ENCODE data around the gene CPA1.

Gene CPA1

DNA sequence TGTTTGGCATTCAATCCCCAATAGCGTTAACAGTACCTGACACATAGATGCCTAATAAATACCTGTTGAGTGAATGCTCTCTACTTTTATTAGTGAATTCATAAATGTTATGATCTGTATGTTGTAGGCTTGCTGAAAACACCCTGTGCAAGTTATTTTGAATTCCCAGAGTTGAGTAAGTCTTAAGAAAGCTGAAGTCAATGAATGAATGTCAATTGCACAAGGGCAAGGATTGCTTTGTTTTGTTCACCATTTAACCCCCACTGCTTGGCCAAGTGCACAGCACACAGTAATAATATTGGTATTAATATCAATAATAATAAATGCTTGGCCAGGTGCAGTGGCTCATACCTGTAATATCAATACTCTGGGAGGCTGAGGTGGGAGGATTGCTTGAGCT, 10.2 kb downstream of the CPA1 start:
- peaks cover 23% of the 10 kb centered on the region for H3K4me1 Mint-ChIP-seq
- H3K27ac Mint-ChIP-seq, result no peak overlapping the region
- H3K27me3 Mint-ChIP-seq, result no peaks in the 10 kb centered on the region
- H3K36me3 Mint-ChIP-seq, result peaks cover 3% of the 10 kb centered on the region
- CTCF ChIA-PET, result no interaction called here
- DNase-seq, result no peak
- no peaks in the 10 kb centered on the region for H3K9me3 Mint-ChIP-seq
- H3K4me3 Mint-ChIP-seq, result no peak overlapping the region

- DNase-seq, result no peak
- Mint-ChIP-seq H3K27me3 (no peaks in the 10 kb centered on the region), H3K4me1 (peaks cover 27% of the 10 kb centered on the region), H3K27ac (no peak overlapping the region), H3K9me3 (no peaks in the 10 kb centered on the region), H3K4me3 (no peak overlapping the region), H3K36me3 (peaks cover 12% of the 10 kb centered on the region)
- CTCF ChIA-PET, result no interaction called here
These were observed 12.8 kb downstream of the CPA1 start for GRCh38 chr7:130393101-130393561.

- H3K9me3 Mint-ChIP-seq, result no peaks in the 10 kb centered on the region
- no peak for DNase-seq
- CTCF ChIA-PET, result interaction anchor here (1.1 to 1.4 kb wide), 3 partner anchors 10 to 23 kb away, joined by 3 to 4 read pairs (median 4); no protein-coding TSS in a partner anchor
- H3K4me1 Mint-ChIP-seq, result peaks cover 30% of the 10 kb centered on the region
- no peaks in the 10 kb centered on the region for H3K27me3 Mint-ChIP-seq
- H3K27ac Mint-ChIP-seq, result peak overlapping the region; percentile 84
- peaks cover 19% of the 10 kb centered on the region for H3K36me3 Mint-ChIP-seq
- H3K4me3 Mint-ChIP-seq, result peak overlapping the region; percentile 45
These were observed 13.6 kb downstream of the CPA1 start for GRCh38 chr7:130393841-130394411.

DNA sequence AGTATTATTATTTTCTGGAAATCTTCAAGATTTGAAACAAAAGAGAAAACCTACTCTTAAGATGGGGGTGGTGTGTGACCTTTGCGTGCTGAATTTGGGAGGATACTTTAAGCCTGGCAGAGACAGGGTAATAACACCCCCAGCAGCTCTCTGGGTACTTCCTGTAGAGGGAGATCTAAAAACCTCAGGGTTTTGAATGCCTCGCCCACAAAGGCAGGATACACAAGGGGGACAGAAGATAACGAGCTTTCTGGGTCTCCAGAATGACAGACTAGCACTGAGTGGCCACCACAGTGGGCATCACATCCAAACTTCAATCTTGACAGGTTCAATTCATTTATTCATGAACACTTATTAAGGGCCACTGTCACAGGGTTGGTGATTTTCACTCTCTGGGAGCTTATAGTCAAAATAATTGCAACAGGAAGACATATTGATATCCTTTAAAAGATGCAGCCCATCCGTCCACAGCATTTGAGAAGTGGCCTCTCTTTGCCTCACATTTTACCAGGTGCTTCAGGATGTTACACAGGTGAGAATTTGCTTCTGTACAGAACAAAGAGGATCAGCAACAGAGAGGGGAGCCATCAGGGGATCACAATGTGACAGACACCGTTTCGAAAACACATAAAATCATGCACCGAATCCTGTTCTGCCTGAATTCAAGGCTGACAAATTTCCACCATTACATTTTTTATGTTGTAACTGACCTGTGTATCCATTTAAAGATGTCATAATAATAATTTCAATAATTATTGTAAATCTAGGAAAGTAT, 14.3 kb downstream of the CPA1 start:
- DNase-seq, result peak; percentile 63
- Mint-ChIP-seq H3K9me3 (no peaks in the 10 kb centered on the region), H3K4me1 (peaks cover 33% of the 10 kb centered on the region)

DNA sequence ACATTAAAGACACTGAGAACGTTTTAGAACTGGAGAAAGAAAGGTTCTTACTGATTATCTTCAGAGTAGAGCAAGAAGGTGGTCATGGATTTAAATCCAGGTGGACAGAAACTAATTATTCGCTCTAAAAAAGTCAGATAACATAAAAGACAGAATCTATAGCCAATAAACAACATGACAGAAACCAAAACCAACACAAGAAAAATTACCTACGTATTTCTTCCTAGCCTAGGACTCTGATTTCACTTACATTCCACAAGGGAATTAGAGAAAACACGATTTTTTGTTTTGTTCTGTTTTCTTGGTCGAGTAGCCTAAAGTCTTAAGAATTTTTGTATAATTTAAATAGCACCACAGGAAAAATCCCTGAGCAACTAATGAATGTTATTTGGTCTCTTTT, 15.1 kb downstream of the CPA1 start:
- H3K27me3 Mint-ChIP-seq, result no peaks in the 10 kb centered on the region
- H3K9me3 Mint-ChIP-seq, result no peaks in the 10 kb centered on the region
- H3K4me3 Mint-ChIP-seq, result no peak overlapping the region
- H3K4me1 Mint-ChIP-seq, result peaks cover 33% of the 10 kb centered on the region
- peaks cover 27% of the 10 kb centered on the region for H3K36me3 Mint-ChIP-seq
- DNase-seq, result no peak
- H3K27ac Mint-ChIP-seq, result peak overlapping the region; percentile 70
- CTCF ChIA-PET, result no interaction called here

More for the DNA sequence above, 14.3 kb downstream of the CPA1 start:
- H3K36me3 Mint-ChIP-seq, result peaks cover 19% of the 10 kb centered on the region
- no peaks in the 10 kb centered on the region for H3K27me3 Mint-ChIP-seq
- H3K4me3 Mint-ChIP-seq, result peak overlapping the region; percentile 45
- CTCF ChIA-PET, result interaction anchor here (1.1 to 1.4 kb wide), 3 partner anchors 9 to 22 kb away, joined by 3 to 4 read pairs (median 4); no protein-coding TSS in a partner anchor
- H3K27ac Mint-ChIP-seq, result peak overlapping the region; percentile 84

DNA sequence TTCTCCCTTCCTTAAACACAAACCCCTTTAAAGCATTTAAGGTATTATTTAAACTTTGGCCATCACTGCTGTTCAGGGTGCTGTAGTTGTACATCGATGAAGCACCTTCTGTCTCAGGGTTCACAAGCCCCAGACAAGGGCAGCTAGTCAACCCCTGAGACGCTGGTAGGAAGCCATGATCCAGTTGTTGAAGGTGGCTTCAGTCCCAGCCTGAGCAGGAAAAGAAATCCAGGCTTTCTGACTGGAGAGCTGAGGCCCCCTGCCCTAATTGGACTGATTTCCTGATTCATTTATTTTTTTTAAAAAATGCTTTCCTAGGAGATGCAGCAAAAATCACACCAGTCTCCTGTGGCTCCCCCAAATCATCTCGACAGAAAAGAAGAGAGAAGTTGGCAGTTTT, 15.8 kb downstream of the CPA1 start:
- H3K4me3 Mint-ChIP-seq, result no peak overlapping the region
- no peak for DNase-seq
- CTCF ChIA-PET, result no interaction called here
- peaks cover 31% of the 10 kb centered on the region for H3K36me3 Mint-ChIP-seq
- H3K9me3 Mint-ChIP-seq, result no peaks in the 10 kb centered on the region
- no peak overlapping the region for H3K27ac Mint-ChIP-seq
- H3K27me3 Mint-ChIP-seq, result no peaks in the 10 kb centered on the region
- peaks cover 33% of the 10 kb centered on the region for H3K4me1 Mint-ChIP-seq

DNA sequence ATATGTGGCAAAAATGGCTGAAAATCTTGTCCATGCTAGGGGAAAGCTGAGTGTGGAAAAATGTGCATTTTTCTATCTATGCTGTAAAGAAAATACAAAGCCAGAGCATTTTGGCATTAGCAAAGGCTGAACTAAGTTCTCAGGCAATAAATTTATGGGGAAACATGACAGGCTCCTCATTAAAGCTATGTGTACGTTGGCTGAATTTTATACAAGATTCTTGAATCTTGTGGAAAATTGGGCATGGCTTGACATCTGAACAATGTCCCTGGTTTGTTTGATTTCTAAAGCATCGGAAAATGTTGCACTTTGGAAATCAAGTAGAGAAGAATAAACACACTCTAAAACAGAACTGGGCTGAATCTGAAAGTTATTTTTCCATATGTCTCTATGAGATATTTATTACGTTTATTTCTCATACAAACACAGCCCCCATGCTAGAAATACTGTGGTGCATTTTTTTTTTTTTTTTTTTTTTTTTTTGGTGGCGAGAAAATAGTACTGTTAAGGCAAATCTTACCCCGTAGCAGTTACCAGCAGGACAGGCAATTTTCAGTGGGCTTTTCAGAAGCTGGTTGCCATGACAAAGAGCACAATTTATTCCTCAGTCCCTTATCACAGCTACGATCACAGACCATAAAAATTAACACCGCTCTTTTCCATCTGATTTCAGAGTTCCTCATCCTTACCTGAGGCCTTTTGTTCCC, 16.9 kb downstream of the CPA1 start:
- H3K27ac Mint-ChIP-seq, result no peak overlapping the region
- no peaks in the 10 kb centered on the region for H3K27me3 Mint-ChIP-seq
- CTCF ChIA-PET, result interaction anchor here (1.7 kb wide), 1 partner anchor 25 kb away, joined by 3 read pairs; no protein-coding TSS in a partner anchor
- H3K36me3 Mint-ChIP-seq, result peaks cover 33% of the 10 kb centered on the region
- no peaks in the 10 kb centered on the region for H3K9me3 Mint-ChIP-seq
- DNase-seq, result no peak
- H3K4me1 Mint-ChIP-seq, result peaks cover 33% of the 10 kb centered on the region
- H3K4me3 Mint-ChIP-seq, result no peak overlapping the region

DNA sequence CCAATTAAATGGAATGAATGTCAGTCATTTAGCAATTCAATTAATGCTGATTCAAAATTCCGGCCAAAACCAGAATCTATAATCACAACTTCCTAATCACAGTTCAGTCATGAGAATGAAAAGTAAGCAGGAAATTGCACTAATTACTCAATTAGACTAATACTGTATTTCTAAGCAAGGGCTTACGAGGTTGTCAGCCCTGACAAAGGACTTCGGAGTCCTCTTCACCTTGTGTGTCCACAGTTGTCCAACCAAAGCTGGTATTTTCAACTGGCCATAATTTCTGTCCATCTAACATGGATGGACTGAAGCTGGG, 17.4 kb downstream of the CPA1 start:
- Mint-ChIP-seq H3K27me3 (no peaks in the 10 kb centered on the region), H3K9me3 (no peaks in the 10 kb centered on the region), H3K4me3 (no peak overlapping the region), H3K4me1 (peaks cover 33% of the 10 kb centered on the region), H3K27ac (no peak overlapping the region), H3K36me3 (peaks cover 36% of the 10 kb centered on the region)
- no peak for DNase-seq
- CTCF ChIA-PET, result interaction anchor here (1.7 kb wide), 1 partner anchor 24 kb away, joined by 3 read pairs; no protein-coding TSS in a partner anchor

DNA sequence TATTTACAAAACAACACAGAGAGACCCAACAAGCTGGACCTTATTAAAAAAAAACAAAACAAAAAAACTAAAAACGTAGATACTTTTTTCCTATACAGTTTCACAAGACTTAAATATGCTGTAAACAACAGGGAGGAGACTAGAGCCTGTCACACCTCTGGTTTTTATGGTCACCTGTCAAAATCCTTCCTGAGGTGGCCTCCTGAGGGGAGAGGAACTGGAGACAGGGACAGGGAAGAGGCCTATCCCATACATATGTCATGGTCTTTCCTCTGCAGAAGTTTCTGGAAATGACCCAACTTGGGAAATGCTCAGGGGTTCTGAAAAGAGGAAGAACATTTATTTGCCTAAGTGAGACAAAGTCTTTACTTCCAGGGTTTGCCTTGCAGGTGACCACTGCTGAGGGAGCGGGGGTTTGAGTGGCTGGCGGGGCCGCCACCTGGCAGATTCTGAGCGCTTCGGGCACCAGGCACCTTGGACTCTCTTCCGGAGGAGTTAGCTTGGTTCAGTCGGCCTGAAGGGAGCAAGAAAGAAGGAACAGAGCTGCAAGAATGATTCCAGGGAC, 18.3 kb downstream of the CPA1 start:
- no peak for DNase-seq
- Mint-ChIP-seq H3K4me3 (no peak overlapping the region), H3K36me3 (peaks cover 41% of the 10 kb centered on the region), H3K9me3 (no peaks in the 10 kb centered on the region), H3K27me3 (no peaks in the 10 kb centered on the region), H3K27ac (no peak overlapping the region), H3K4me1 (peaks cover 28% of the 10 kb centered on the region)
- CTCF ChIA-PET, result no interaction called here

DNA sequence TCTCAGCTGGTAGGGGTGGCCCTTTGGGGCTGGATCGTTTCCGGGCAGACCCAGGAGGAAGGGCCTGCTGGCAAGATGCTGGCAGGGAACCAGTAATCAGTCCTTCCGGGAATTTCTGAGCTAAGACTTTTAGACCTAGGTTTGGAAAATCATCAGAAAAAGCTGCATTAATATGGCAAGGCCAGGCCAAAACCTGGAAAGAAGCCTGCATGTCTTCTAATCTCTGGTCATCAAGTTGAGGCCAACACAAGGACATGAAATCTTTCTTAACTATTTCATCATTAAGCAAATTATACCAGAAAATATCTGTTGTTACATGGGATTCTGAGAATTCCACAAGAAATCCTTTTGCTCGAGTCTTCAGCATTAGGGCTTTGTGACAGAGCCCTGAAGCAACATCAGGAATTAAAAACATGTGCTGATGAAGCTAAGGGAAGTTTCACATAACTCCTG, 19.9 kb downstream of the CPA1 start:
- DNase-seq, result no peak
- no peaks in the 10 kb centered on the region for H3K9me3 Mint-ChIP-seq
- peak overlapping the region; percentile 14 for H3K27ac Mint-ChIP-seq
- H3K27me3 Mint-ChIP-seq, result no peaks in the 10 kb centered on the region
- CTCF ChIA-PET, result no interaction called here
- H3K36me3 Mint-ChIP-seq, result peaks cover 42% of the 10 kb centered on the region
- H3K4me3 Mint-ChIP-seq, result no peak overlapping the region
- peaks cover 14% of the 10 kb centered on the region for H3K4me1 Mint-ChIP-seq

- peaks cover 6% of the 10 kb centered on the region for H3K4me1 Mint-ChIP-seq
- no peak overlapping the region for H3K4me3 Mint-ChIP-seq
- DNase-seq, result no peak
- H3K27me3 Mint-ChIP-seq, result no peaks in the 10 kb centered on the region
- peaks cover 43% of the 10 kb centered on the region for H3K36me3 Mint-ChIP-seq
- CTCF ChIA-PET, result no interaction called here
- H3K9me3 Mint-ChIP-seq, result no peaks in the 10 kb centered on the region
- H3K27ac Mint-ChIP-seq, result no peak overlapping the region
These were observed 20.8 kb downstream of the CPA1 start for GRCh38 chr7:130401101-130401500.

DNA sequence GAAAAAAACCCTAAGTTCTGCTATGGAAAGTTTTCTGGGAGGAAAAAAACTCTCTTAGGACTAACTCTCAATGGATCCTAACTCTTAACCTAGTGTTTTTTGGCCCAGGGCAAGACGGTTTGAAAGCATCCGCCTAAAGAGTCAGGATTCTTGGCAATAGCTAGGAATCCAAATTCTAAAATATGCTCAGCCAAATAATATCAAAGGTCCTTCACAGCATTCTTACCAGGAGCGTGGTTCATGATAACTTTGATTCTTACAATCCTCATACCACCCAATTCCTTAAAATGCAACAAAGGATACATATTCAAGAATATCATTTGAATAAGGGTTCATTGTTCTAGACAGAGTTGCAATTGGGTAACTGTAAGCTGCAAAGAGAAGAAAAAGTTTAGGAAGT, 21.3 kb downstream of the CPA1 start:
- CTCF ChIA-PET, result no interaction called here
- H3K9me3 Mint-ChIP-seq, result no peaks in the 10 kb centered on the region
- no peak overlapping the region for H3K27ac Mint-ChIP-seq
- peaks cover 40% of the 10 kb centered on the region for H3K36me3 Mint-ChIP-seq
- no peak for DNase-seq
- H3K4me3 Mint-ChIP-seq, result no peak overlapping the region
- H3K27me3 Mint-ChIP-seq, result no peaks in the 10 kb centered on the region
- peaks cover 6% of the 10 kb centered on the region for H3K4me1 Mint-ChIP-seq

- no peaks in the 10 kb centered on the region for H3K4me1 Mint-ChIP-seq
- CTCF ChIA-PET, result no interaction called here
- no peak overlapping the region for H3K27ac Mint-ChIP-seq
- H3K9me3 Mint-ChIP-seq, result no peaks in the 10 kb centered on the region
- no peaks in the 10 kb centered on the region for H3K27me3 Mint-ChIP-seq
- peaks cover 30% of the 10 kb centered on the region for H3K36me3 Mint-ChIP-seq
- no peak overlapping the region for H3K4me3 Mint-ChIP-seq
- DNase-seq, result no peak
These were observed 24.7 kb downstream of the CPA1 start for GRCh38 chr7:130405003-130405402.

- H3K4me1 Mint-ChIP-seq, result peaks cover 5% of the 10 kb centered on the region
- CTCF ChIA-PET, result no interaction called here
- DNase-seq, result no peak
- H3K9me3 Mint-ChIP-seq, result no peaks in the 10 kb centered on the region
- H3K36me3 Mint-ChIP-seq, result peaks cover 15% of the 10 kb centered on the region
- H3K27ac Mint-ChIP-seq, result no peak overlapping the region
- no peaks in the 10 kb centered on the region for H3K27me3 Mint-ChIP-seq
- no peak overlapping the region for H3K4me3 Mint-ChIP-seq
These were observed 28.9 kb downstream of the CPA1 start for GRCh38 chr7:130409067-130409711.
